ENCODE results near the gene ARL4D. TPM values are rescaled to one million over a fixed set of nuclear protein-coding genes. Genes with fewer than 3 reads are reported as not detected.

ARL4D gene
- total and polyA plus RNA-seq, 2 experiments from 2014 or later = 35.3 to 99.9 TPM

GRCh38 chr17:43396491-43397060 lies 2.2 kb upstream of the ARL4D start:
- H3K4me3 ChIP-seq = no peak overlapping the region
- H2AFZ ChIP-seq = no peak overlapping the region
- peaks cover 12% of the 10 kb centered on the region for H3K79me2 ChIP-seq
- no peak for TF ChIP-seq EZH2 (IDR thresholded peaks at IDR 0.05; ENCODE audit: borderline replicate concordance)
- TF ChIP-seq EZH2phosphoT487 (IDR thresholded peaks at IDR 0.05; ENCODE audit: low read depth, severe bottlenecking, unreplicated experiment) = no peak
- TF ChIP-seq CTCF (IDR thresholded peaks at IDR 0.05; ENCODE audit: poor library complexity) = no peak
- H3K9me2 ChIP-seq (replicated peaks; ENCODE audit: insufficient read depth) = no peaks in the 10 kb centered on the region
- no peak overlapping the region for H3K4me2 ChIP-seq
- H3K9me3 ChIP-seq (ENCODE audit: low read depth) = no peaks in the 10 kb centered on the region
- peaks cover 12% of the 10 kb centered on the region for H3K4me1 ChIP-seq (ENCODE audit: insufficient read depth)
- H3K27ac ChIP-seq = no peak overlapping the region
- H4K20me1 ChIP-seq (ENCODE audit: insufficient read depth, poor library complexity, severe bottlenecking) = no peaks in the 10 kb centered on the region
- no peaks in the 10 kb centered on the region for H3K36me3 ChIP-seq (replicated peaks; ENCODE audit: insufficient read depth, low read depth)
- WGBS (ENCODE audit: low lambda C conversion rate, missing lambda C conversion rate) = 84% methylated on average over 5 of the region's 5 CpGs
- no peak for DNase-seq (ENCODE audit: low spot score)
- no peaks in the 10 kb centered on the region for H3K27me3 ChIP-seq

DNA sequence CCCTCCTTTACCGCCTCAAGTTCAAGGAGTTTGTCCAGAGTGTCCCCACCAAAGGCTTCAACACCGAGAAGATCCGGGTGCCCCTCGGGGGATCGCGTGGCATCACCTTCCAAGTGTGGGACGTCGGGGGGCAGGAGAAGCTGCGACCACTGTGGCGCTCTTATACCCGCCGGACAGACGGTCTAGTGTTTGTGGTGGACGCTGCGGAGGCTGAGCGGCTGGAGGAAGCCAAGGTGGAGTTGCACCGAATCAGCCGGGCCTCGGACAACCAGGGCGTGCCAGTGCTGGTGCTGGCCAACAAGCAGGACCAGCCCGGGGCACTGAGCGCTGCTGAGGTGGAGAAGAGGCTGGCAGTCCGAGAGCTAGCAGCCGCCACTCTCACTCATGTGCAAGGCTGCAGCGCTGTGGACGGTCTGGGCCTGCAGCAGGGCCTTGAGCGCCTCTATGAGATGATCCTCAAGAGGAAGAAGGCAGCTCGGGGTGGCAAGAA lies 1.1 kb downstream of the ARL4D start:
- peaks cover 12% of the 10 kb centered on the region for H3K79me2 ChIP-seq
- H3K9me2 ChIP-seq (replicated peaks; ENCODE audit: insufficient read depth) = no peaks in the 10 kb centered on the region
- H3K4me1 ChIP-seq (ENCODE audit: insufficient read depth) = peaks cover 8% of the 10 kb centered on the region
- H3K36me3 ChIP-seq (replicated peaks; ENCODE audit: insufficient read depth, low read depth) = no peaks in the 10 kb centered on the region
- TF ChIP-seq CTCF (IDR thresholded peaks at IDR 0.05; ENCODE audit: poor library complexity) (no peak), EZH2 (IDR thresholded peaks at IDR 0.05; ENCODE audit: borderline replicate concordance) (no peak), EZH2phosphoT487 (IDR thresholded peaks at IDR 0.05; ENCODE audit: low read depth, severe bottlenecking, unreplicated experiment) (no peak)
- peak overlapping the region; percentile 75 for H3K4me2 ChIP-seq
- 83% methylated on average over 26 of the region's 28 CpGs for WGBS (ENCODE audit: low lambda C conversion rate, missing lambda C conversion rate)
- peak overlapping the region; percentile 65 for H3K27ac ChIP-seq
- H2AFZ ChIP-seq = no peak overlapping the region
- no peaks in the 10 kb centered on the region for H3K27me3 ChIP-seq
- DNase-seq (ENCODE audit: low spot score) = no peak
- H3K4me3 ChIP-seq = peak overlapping the region; percentile 79
- no peaks in the 10 kb centered on the region for H3K9me3 ChIP-seq (ENCODE audit: low read depth)
- H4K20me1 ChIP-seq (ENCODE audit: insufficient read depth, poor library complexity, severe bottlenecking) = no peaks in the 10 kb centered on the region

DNA sequence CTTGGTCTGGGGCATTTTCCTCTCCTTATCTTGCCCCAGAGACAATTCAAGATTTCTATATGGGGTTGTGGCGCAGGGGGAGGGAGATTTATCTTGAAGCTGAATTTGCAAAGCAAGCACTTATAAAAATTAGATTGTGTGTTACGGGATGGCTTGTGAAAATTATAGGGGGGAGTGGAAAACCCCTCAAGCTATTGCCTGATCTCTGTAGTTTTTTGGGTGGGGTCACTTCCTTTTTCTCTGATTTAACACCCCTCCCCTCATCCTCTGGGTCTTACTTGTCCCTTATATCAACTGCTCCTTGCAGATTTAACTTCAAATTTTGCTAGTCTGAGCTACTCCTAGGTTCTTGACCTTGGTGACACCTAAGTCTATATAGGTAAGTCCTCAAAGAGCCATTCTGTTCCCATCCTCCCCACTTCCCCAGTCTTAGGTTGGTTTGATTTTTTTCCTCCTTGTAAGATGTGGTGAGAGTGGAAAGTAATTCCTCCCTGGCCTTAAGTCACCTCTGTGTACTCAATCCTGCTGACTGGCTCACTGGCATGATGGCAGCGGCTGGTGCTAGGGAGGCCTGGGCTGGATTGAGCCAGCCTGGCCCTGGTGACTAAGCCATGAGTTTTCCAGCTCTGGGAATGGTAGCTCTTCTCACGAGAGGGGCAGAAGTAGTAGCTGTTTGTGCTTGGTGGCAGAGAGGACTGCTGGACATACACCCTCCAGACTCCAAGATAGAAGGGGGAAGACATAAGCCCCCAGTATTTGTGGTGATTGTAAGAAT lies 2.3 kb downstream of the ARL4D start:
- no peaks in the 10 kb centered on the region for H4K20me1 ChIP-seq (ENCODE audit: insufficient read depth, poor library complexity, severe bottlenecking)
- H3K36me3 ChIP-seq (replicated peaks; ENCODE audit: insufficient read depth, low read depth) = no peaks in the 10 kb centered on the region
- H3K4me3 ChIP-seq = peak overlapping the region; percentile 29
- peak; percentile 62 for DNase-seq (ENCODE audit: low spot score)
- no peak overlapping the region for H2AFZ ChIP-seq
- peaks cover 12% of the 10 kb centered on the region for H3K79me2 ChIP-seq
- H3K4me1 ChIP-seq (ENCODE audit: insufficient read depth) = peaks cover 8% of the 10 kb centered on the region
- peak overlapping the region; percentile 75 for H3K4me2 ChIP-seq
- no peaks in the 10 kb centered on the region for H3K27me3 ChIP-seq
- TF ChIP-seq EZH2phosphoT487 (IDR thresholded peaks at IDR 0.05; ENCODE audit: low read depth, severe bottlenecking, unreplicated experiment) = no peak
- no peak for TF ChIP-seq CTCF (IDR thresholded peaks at IDR 0.05; ENCODE audit: poor library complexity)
- TF ChIP-seq EZH2 (IDR thresholded peaks at IDR 0.05; ENCODE audit: borderline replicate concordance) = no peak
- no peaks in the 10 kb centered on the region for H3K9me2 ChIP-seq (replicated peaks; ENCODE audit: insufficient read depth)
- WGBS (ENCODE audit: low lambda C conversion rate, missing lambda C conversion rate) = 71% methylated on average over 4 of the region's 4 CpGs
- no peaks in the 10 kb centered on the region for H3K9me3 ChIP-seq (ENCODE audit: low read depth)
- peak overlapping the region; percentile 28 for H3K27ac ChIP-seq
